ENCODE data around the gene PFDN5. TPM values are rescaled to one million over a fixed set of nuclear protein-coding genes. Genes with fewer than 3 reads are reported as not detected.

The PFDN5 gene
- total RNA-seq, 2 experiments from 2014 or later, result 264 to 348 TPM

DNA sequence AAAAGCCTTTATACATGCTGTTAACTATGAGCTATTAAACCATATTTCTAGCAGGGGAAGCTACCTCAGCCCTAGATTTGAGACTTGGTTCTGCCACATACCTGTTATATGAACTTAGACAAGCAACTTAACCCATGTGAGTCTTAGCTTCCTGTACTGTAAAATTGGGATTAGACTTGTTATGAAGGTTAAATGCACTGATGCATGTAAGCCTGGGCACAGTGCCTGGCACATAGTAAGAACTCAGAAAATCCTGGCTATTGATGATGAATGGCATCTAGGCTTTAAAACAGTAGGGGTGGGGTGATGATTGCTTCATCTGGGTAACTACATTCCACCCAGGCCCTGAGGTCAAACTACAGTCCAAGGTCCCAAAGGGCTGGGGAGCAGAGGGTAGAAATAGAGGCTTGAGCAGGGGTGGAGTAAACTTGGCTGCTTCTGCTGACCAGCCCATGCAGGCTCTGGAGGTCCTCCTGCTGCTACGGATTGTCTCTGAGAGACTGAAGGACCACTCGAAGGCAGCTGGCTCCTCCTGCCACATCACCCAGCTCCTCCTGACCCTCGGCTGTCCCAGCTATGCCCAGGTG lies 16.0 kb upstream of the PFDN5 start:
- no TSS peak for BruUV-seq (replicated peaks)
- ChIA-PET CTCF (ENCODE audit: unreplicated experiment) (interaction anchor here (0.8 to 1.3 kb wide), 2 partner anchors 11 to 20 kb away, joined by 3 to 4 read pairs; partner anchors contain the start of gene MYG1), POLR2A (interaction anchor here (0.8 to 3.4 kb wide), 2 partner anchors 10 to 16 kb away, joined by 5 to 16 read pairs; partner anchors contain the start of gene PFDN5)
- H3K4me1 ChIP-seq (ENCODE audit: insufficient read depth, low read length, poor library complexity, severe bottlenecking), result no peaks in the 10 kb centered on the region
- no peaks in the 10 kb centered on the region for H3K9me2 ChIP-seq (ENCODE audit: insufficient read depth, low read length)
- H3K4me2 ChIP-seq (ENCODE audit: low read length), result no peak overlapping the region
- no peaks in the 10 kb centered on the region for H3K9me3 ChIP-seq (ENCODE audit: low read length)
- intact Hi-C loops (cut with micrococcal nuclease; ENCODE audit: unreplicated experiment), result no loop called here
- H3K4me3 ChIP-seq (ENCODE audit: low read depth, low read length, poor library complexity, severe bottlenecking), result no peak overlapping the region
- no peak for DNase-seq (ENCODE audit: low spot score)
- H3K36me3 ChIP-seq (ENCODE audit: insufficient read depth, low read length), result peaks cover 97% of the 10 kb centered on the region
- H4K20me1 ChIP-seq (ENCODE audit: insufficient read depth, low read length), result no peaks in the 10 kb centered on the region
- TF ChIP-seq CTCF (conservative IDR thresholded peaks at IDR 0.05; ENCODE audit: low read length), result no peak
- TF ChIP-seq EZH2phosphoT487 (IDR thresholded peaks at IDR 0.05; ENCODE audit: borderline replicate concordance, low read depth, low read length), result no peak
- no peak overlapping the region for H2AFZ ChIP-seq (ENCODE audit: low read length)
- no peak overlapping the region for H3K27ac ChIP-seq (ENCODE audit: low read depth, low read length, poor library complexity, severe bottlenecking)
- H3K79me2 ChIP-seq (ENCODE audit: insufficient read depth, low read depth, low read length), result no peaks in the 10 kb centered on the region

GRCh38 chr12:53279888-53280498 lies 15.3 kb upstream of the PFDN5 start:
- ChIA-PET POLR2A (interaction anchor here (0.7 to 3.4 kb wide), 3 partner anchors 10 to 104 kb away, joined by 3 to 16 read pairs (median 5); partner anchors contain the start of gene PFDN5), CTCF (ENCODE audit: unreplicated experiment) (interaction anchor here (1.3 kb wide), 1 partner anchor 11 kb away, joined by 3 read pairs; no protein-coding TSS in a partner anchor)
- H4K20me1 ChIP-seq (ENCODE audit: insufficient read depth, low read length), result no peaks in the 10 kb centered on the region
- H3K27ac ChIP-seq (ENCODE audit: low read depth, low read length, poor library complexity, severe bottlenecking), result no peak overlapping the region
- H3K36me3 ChIP-seq (ENCODE audit: insufficient read depth, low read length), result peaks cover 97% of the 10 kb centered on the region
- no peak overlapping the region for H3K4me3 ChIP-seq (ENCODE audit: low read depth, low read length, poor library complexity, severe bottlenecking)
- no peaks in the 10 kb centered on the region for H3K9me2 ChIP-seq (ENCODE audit: insufficient read depth, low read length)
- no peaks in the 10 kb centered on the region for H3K79me2 ChIP-seq (ENCODE audit: insufficient read depth, low read depth, low read length)
- DNase-seq (ENCODE audit: low spot score), result no peak
- H3K4me1 ChIP-seq (ENCODE audit: insufficient read depth, low read length, poor library complexity, severe bottlenecking), result no peaks in the 10 kb centered on the region
- TF ChIP-seq EZH2phosphoT487 (IDR thresholded peaks at IDR 0.05; ENCODE audit: borderline replicate concordance, low read depth, low read length), result no peak
- no peak for TF ChIP-seq CTCF (conservative IDR thresholded peaks at IDR 0.05; ENCODE audit: low read length)
- H3K9me3 ChIP-seq (ENCODE audit: low read length), result no peaks in the 10 kb centered on the region
- no peak overlapping the region for H2AFZ ChIP-seq (ENCODE audit: low read length)
- intact Hi-C loops (cut with micrococcal nuclease; ENCODE audit: unreplicated experiment), result no loop called here
- H3K4me2 ChIP-seq (ENCODE audit: low read length), result no peak overlapping the region
- BruUV-seq (replicated peaks), result no TSS peak

DNA sequence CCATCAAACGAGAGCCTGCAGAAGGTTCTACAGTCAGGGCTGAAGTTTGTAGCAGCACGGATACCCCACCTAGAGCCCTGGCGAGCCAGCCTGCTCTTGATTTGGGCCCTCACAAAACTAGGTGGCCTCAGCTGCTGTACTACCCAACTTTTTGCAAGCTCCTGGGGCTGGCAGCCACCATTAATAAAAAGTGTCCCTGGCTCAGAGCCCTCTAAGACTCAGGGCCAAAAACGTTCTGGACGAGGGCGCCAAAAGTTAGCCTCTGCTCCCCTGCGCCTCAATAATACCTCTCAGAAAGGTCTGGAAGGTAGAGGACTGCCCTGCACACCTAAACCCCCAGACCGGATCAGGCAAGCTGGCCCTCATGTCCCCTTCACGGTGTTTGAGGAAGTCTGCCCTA lies 8.9 kb upstream of the PFDN5 start:
- Histone ChIP-seq H3K4me2 (ENCODE audit: low read length) (no peak overlapping the region), H3K4me1 (ENCODE audit: insufficient read depth, low read length, poor library complexity, severe bottlenecking) (no peaks in the 10 kb centered on the region), H3K4me3 (ENCODE audit: low read depth, low read length, poor library complexity, severe bottlenecking) (no peak overlapping the region), H3K36me3 (ENCODE audit: insufficient read depth, low read length) (peaks cover 90% of the 10 kb centered on the region), H2AFZ (ENCODE audit: low read length) (no peak overlapping the region), H3K79me2 (ENCODE audit: insufficient read depth, low read depth, low read length) (no peaks in the 10 kb centered on the region), H3K9me3 (ENCODE audit: low read length) (no peaks in the 10 kb centered on the region), H4K20me1 (ENCODE audit: insufficient read depth, low read length) (no peaks in the 10 kb centered on the region), H3K9me2 (ENCODE audit: insufficient read depth, low read length) (no peaks in the 10 kb centered on the region), H3K27ac (ENCODE audit: low read depth, low read length, poor library complexity, severe bottlenecking) (no peak overlapping the region)
- no peak for TF ChIP-seq EZH2phosphoT487 (IDR thresholded peaks at IDR 0.05; ENCODE audit: borderline replicate concordance, low read depth, low read length)
- no peak for TF ChIP-seq CTCF (conservative IDR thresholded peaks at IDR 0.05; ENCODE audit: low read length)
- BruUV-seq (replicated peaks), result no TSS peak
- no peak for DNase-seq (ENCODE audit: low spot score)
- POLR2A ChIA-PET, result interaction anchor here (1.4 kb wide), 1 partner anchor 35 kb away, joined by 3 read pairs; the partner anchor contains the start of gene AAAS
- CTCF ChIA-PET (ENCODE audit: unreplicated experiment), result interaction anchor here (1.0 kb wide), 1 partner anchor 17 kb away, joined by 4 read pairs; no protein-coding TSS in a partner anchor
- intact Hi-C loops (cut with micrococcal nuclease; ENCODE audit: unreplicated experiment), result no loop called here
